Measurements from ENCODE around the gene PDLIM3.
"Not testable (repeated sequence)": the region's sequence is repeated elsewhere in the genome, so short reads cannot be mapped to it uniquely, and the experiment has no call there.

The PDLIM3 gene, protein sequence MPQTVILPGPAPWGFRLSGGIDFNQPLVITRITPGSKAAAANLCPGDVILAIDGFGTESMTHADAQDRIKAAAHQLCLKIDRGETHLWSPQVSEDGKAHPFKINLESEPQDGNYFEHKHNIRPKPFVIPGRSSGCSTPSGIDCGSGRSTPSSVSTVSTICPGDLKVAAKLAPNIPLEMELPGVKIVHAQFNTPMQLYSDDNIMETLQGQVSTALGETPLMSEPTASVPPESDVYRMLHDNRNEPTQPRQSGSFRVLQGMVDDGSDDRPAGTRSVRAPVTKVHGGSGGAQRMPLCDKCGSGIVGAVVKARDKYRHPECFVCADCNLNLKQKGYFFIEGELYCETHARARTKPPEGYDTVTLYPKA

DNA sequence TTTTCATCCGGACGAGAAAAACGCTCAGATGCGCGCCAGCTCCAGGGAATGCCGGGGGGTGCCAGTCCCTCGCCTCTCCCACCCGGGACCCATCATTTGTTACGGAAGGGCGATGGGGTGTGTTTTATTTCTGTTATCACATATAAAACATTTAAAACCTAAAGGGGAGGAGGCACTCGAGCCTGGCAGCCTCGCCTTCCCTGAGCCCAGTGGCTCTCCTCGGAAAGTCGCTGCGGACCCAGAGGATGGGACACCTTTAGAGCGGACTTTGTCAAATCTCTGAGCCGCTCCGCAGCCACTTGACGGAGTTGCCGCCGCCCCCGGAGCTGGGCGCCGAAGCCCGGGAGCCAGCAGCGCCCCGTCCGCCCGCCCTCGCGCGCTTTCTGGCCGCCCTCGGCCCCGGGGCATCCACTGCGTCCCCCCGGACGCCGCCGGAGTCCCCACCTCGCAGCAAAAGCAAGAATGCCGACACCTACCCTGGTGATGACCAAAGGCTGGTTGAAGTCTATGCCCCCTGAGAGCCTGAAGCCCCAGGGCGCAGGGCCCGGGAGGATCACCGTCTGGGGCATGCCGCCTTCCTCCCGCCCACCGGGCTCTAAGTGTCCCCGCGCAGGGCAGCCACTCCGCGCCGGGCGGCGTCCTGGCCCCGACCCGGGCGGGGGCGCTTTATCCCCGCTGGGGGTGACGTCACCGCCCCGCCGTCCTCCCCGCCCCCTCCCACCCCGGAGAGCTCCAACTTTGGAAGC is at the start of gene PDLIM3:
TSS of gene PDLIM3 (minus strand) at position 642 of the 746 bp plus-strand sequence. CDS start at position 569, 73 bp downstream.
- DNase-seq (ENCODE audit: low read depth, low spot score), result peak; percentile 85

DNA sequence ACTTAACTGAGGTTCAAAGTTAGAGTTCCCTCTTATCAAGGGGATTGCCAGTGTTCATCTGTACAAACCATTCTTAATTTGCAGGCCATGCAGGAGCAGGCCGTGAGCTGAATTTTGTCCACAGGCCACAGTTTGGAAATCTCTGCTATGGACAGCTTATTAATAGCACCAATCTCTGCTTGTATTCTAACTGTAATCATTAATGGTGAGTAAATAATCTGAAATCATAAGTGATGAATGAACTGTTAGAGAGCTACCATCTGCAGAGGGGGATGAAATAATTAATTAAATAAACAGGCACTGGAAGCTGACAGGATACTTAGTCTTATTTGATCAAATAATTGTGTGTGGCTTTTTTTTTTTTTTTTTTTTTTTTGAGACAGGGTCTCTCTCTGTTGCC is 48.5 kb upstream of the PDLIM3 start:
- DNase-seq (ENCODE audit: low read depth, low spot score), result no peak

DNA sequence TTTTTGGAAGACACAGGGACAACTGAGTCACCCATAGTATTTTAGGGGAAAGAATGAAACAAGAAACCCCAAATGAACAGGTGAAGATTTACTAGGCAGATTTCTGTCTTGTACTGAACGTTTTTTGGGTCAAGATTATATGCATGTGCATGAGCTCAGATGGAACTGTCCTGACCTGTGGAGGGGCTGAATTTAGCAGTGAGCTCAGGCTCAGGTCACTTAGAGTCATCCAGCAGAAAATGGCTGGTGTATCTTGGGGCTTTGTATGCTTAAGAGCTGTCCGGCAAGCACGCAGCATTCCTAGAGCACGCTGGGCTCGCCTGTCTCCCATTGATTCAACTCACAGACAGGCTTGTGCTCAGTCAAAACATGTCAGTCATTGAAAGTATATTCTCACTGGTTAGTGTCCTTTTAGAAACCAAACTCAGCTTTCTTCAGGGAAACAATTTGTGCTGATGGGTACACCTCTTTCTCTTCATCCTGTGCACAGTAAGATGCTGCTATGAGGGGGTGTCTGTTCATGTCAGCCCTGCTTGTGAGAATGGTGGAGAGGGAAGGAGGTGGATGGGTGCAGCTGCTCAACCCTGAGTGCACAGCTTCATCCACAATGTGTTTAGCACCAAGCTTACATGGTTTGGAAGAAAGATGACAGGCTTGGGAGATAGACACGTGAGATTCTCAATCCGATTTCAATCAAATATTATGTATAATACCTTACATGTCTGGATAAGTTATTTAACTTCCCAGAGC is 47.5 kb upstream of the PDLIM3 start:
- DNase-seq (ENCODE audit: low read depth, low spot score), result no peak

DNA sequence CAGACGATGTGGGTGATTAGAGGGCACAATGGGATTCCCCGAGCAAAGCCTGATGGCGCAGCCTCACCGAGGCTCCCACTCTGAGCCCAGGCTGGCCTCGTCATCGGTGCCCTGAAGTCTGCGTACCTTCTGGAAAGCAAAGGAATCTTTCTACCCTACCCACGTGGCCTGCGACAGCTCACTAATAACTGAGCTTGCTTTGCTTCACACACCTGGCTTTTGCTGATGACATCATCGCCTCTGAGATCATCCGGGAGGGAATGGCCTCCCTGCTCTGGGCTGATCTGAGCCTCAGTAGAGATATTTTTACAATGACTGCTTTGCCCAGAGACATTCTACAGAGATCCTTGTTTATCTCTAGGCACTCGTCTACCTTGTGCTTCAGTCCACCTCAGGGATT is 45.4 kb upstream of the PDLIM3 start:
- DNase-seq (ENCODE audit: low read depth, low spot score), result no peak

DNA sequence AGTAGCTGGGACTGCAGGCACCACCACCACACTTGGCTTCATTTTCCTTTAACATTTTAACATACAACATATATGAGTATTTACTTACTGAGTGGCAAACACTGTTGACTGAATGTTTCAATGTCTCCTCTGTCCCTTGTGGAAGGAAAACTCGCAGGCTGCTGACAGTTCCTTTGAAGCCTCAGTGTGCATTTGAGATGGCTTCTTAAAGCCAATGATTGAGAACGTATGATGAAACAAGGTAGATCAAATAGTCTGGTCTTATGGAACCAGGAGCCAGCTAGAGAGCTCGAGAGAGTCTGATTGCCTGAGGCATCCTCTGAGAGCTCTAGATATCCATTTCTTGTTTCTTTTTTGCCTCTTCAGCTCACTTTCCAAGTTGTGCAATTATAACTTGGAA is 43.0 kb upstream of the PDLIM3 start:
- DNase-seq (ENCODE audit: low read depth, low spot score), result no peak

DNA sequence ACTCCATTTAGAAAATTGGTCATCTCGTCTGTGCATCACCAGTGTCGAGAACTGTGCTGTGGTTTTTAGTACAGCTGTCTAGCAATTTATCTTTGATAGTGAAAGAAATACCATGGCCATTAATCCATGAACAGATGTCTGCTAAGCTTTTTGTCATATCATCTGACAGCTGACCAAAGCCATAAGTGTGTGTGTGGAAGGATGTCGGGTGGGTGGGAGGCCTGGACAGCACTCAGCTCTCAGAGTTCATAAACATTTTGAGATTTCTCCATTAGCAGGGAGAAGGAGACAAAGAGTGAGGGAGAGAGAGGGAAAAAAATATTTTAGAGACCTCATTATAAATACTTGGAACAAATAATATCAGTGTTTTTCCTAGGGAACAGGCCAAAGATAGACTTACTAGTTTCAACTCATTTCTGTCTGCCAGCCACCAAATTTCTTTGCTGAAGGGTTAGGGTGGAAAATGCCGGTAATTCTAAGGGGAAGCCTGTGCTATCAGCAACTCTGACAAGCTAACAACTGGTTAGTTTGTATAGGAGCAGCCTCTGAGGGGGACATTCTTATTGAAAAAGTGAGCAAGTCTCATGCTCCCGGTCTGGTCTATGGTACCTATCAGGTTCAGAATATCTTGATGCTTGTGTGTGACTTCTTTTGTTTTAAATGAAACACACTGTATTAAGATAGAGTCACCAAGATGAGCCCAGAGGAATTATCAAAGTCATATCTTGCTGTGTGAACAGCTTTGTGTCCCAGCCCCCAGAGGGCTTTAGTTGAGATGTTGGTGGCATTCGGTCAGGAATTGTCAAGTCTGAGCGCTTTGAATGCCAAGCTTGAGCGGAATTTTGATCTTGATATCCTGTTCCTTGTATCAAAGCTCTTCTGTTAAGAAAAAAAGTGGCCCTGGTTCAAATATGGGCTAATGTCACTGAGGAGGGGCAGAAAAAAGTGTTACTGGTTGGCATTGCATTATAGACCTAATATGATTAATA is 41.9 kb upstream of the PDLIM3 start:
- no peak for DNase-seq (ENCODE audit: low read depth, low spot score)

DNA sequence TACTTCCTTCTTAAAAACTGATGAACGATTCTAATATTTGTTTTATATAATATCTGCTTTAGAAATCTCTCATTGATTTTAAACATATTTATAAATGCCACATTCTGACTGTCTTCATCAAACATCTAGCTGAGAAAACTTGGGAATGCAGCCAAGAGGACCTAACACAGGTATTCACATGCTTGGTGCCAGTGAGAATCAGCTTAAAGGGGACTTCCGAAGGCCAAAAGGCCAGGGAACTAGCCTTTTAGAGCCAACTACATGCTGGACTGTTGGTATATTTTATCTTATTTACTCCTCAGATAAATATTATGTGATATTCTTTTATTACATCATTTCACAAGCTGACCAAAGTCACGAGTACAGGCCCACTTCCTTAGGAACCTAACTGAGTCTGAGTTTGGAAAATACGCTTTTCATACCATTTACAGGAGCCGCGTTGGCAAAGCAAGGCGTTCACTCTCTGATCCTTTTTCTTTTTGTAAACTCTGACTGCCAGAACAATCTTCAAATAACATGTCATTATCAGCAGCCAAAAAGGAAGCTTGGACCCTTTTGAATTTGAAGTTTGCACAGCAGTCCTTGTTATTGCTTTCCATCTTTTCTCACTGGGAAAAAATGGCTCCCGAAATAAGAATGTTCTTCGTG is 41.1 kb upstream of the PDLIM3 start:
- no peak for DNase-seq (ENCODE audit: low read depth, low spot score)

DNA sequence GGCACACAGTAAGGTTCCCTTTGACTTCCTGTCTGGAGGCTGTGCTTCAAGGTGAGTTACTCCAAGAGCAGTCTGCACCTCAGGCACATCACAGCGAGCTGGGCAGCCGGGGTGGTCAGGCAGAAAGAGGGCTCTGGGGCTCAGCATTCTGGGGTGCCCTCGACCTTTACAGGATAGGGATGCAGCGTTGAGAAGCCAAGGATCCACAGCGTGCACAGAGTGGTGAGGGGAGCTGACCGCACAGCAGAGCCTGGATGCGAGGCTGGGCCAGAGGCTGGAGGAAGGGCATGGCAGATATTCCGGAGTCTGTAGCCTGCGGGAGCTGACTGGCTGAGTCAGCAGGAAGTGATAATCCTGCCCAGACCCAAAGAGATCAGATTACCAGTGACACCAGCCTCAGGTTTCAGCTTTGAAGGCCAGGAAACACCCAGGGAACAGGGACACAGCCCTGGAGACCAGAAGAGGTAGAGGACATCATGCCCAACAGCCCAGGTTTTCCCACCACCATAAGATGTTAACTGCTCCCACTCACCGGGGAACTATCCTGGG is 38.4 kb upstream of the PDLIM3 start:
- DNase-seq (ENCODE audit: low read depth, low spot score), result peak; percentile 68

DNA sequence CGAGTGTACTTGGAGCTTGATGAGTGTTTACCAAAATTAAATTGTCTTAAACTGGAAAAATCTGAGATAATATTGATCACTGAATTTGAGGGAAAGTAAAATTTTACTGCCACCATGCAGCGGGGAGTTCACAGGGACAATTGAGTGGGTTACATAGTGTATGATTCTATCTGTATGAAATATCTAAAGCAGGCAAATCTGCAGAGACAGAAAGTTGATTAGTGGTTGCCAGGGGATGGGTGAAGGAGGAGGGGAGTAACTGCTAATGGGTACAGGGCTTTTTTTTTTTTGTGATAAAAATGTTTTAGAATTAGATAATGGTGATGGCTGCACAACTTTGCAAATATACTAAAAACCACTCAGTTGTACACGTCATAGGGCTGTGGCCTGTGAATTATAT is 35.4 kb upstream of the PDLIM3 start:
- no peak for DNase-seq (ENCODE audit: low read depth, low spot score)

DNA sequence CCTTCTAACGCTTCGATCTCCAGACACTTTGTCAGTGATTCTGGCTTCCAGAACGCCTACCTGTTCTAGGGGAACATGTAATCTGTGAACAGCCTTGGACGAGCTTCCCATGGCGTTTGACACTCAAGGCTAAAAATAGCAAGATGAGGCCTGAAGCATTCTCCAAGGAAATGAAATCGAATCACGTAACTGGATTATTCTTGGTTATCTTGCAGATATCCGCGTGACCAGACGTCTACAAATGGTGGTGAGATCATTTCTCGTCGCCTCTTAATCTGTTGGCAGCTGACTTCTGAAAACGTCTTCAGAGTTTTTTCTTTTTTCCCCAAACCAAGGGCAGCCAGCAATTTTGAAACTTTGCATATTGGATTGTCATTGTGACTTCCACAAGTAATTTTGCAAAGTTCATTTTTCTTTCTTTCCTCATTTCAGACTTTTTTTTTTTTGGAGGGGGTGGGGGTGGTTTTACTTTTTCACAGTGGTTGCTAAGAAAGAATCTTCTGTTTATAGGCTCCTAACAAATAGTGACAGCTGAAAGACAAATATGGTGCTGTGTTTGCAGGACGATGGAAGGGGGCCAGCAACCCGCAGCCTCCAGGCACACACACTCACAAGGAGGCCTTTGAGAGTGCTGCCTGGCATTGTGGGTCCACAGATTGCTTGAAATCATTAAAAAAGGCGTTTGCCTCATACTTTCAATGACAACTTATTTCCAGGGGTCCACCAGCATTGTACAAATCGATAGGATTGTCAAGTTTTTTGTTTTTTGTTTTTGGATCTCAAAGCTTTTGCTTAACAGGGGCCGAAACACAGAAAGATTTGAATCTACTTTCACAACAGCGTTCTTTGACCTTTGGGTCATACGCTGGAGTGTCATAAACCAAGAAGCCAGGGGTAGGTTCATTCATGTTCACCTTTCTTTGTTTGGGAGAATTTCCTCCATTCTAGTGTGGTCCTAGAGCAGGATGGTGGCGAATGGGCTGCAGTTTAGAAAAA is 32.4 kb upstream of the PDLIM3 start:
- peak; percentile 57 for DNase-seq (ENCODE audit: low read depth, low spot score)

DNA sequence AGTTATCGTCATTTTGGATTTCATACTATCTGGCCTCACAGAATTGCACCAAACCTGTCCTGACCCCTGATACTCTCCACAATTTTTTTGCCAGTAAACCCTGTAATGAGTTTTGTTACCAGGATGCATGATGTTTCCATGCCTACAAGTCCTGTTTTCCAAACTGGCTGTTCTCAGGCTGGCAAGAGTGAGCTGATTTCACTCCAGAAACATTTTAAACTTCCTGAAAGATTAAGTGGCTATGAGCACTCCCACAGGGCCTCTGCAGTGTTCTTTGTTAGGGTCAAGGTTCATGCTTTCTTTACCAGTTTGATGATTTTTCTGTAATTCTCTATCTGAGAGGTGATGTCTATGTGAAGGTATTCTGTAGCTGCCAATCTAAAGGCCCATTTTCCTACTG is 31.7 kb upstream of the PDLIM3 start:
- peak; percentile 74 for DNase-seq (ENCODE audit: low read depth, low spot score)

DNA sequence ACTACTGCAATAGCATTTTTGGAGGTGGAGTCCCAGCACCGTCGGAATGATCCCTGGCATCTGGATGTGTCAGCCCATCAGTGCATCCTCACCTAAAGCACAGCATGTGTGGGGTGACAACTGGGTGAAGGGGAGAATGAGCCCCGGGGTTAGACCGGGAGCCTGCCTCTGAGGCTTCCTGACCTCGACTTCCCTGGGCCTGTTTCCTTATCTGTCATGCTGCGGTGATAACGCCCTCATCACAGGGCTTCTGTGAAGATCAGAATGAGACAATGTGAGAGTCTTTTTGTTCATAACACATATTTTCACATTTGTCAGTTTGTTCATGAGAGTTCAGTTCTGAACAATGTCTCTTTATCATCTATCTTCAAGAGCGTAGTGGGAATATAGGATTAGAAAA is 31.1 kb upstream of the PDLIM3 start:
- DNase-seq (ENCODE audit: low read depth, low spot score), result no peak

DNA sequence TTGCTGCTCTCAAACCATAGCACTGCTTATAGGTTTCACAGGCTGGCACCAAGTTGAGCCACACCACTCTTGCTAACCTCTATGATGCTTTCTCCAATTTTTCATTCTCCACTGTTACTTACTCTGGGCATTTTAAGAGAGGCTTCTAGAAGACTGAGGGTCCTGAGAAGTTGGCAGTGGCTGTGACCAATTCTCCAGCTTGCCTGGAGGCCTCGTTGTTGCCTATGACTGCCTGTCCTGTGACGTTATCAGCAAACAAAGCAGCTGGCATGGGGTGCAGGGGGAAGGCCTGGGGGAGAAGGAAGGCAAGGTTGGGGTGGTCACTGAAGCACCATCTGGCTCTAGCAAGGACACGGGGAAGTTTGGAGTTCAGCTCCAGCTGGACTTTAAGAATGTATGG is 30.4 kb upstream of the PDLIM3 start:
- DNase-seq (ENCODE audit: low read depth, low spot score), result no peak

DNA sequence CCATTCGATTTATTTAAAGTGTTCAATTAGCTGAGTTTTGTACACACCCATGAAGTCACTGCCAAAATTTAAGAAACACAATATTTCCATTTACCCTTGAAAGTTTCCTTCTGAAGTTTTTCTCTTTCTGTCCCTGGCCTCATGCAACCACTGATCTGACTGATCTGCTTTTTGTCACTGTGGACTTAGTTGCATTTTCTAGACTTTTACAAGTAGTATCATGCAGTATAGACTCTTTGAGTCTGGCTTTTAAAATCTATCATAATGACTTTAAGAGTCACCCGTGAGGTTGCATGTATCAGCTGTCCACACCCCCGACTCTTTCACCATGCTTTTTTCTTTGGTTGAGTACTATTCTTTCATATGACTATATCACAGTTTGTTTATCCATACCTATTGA is 29.0 kb upstream of the PDLIM3 start:
- DNase-seq (ENCODE audit: low read depth, low spot score), result no peak

DNA sequence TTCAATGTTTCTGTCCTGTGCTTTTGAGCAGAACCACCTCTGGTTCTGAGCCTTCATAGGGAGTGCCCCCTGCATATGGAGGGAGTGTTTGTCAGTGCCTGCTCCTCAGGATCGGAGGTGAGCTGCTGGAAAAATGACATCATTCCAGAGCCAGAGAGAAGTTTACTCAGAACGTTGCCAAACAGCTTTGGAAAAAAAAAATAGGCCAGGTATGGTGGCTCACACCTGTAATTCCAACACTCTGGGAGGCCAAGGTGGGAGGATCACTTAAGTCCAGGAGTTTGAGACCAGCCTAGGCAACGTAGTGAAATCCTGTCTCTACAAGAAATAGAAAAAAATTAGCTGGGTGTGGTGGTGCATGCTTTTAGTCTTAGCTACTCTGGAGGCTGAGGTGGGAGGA is 27.2 kb upstream of the PDLIM3 start:
- DNase-seq (ENCODE audit: low read depth, low spot score), result no peak

DNA sequence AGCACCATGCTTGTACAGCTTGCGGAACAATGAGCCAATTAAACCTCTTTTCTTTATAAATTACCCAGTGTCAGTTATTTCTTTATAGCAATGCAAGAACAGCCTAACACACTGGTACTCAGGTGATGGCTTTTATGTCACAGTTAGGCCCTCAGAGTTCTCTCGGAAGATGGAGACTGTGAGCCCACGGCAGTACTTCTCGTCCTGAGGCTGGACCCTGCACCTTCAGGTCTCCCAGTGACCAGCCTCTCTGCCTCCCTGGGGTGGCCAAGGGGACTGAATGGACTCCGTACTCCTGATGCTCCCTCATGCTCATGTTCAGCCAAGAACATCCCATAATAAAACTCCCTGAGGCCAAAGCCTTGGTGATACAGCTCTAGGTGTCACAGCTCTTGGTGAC is 25.0 kb upstream of the PDLIM3 start:
- no peak for DNase-seq (ENCODE audit: low read depth, low spot score)

DNA sequence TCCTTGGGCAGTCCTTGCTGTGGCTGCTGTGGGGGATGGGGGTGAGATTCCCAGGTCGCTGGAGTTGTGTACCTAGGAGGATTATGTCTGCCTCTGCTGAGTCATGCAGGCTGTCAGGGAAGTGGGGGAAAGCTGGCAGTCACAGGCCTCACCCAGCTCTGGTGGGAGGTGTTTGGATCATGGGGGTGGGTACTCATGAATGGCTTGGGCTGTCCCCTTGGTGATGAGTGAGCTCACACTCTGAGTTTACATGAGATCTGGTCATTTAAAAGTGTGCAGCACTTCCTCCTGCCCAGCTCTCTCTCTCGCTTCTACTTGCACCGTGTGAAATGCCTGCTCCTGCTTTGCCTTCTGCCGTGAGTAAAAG is 24.6 kb upstream of the PDLIM3 start:
- peak; percentile 86 for DNase-seq (ENCODE audit: low read depth, low spot score)

DNA sequence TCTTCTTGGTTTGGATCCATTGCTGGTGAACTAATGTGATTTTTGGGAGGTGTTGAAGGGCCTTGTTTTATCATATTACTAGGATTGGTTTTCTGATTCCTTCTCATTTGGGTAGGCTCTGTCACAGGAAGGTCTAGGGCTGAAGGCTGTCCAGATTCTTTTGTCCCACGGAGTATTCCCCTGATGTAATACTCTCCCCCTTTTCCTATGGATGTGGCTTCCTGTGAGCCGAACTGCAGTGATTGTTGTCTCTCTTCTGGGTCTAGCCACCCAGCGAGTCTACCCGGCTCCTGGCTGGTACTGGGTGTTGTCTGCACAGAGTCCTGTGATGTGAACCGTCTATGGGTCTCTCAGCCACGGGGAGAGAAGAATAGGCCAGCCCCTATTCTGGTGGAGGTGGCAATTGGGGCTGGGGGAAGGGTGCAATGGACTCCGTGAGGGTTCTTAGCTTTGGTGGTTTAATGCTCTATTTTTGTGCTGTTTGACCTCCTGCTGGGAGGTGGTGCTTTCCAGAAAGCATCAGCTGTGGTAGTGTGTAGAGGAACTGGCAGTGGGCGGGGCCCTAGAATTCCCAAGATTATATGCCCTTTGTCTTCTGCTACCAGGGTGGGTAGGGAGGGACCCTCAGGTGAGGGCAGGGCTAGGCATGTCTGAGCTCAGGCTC is 24.1 kb upstream of the PDLIM3 start:
- DNase-seq (ENCODE audit: low read depth, low spot score), result not testable (repeated sequence)
